ENCODE measurements around the gene WWP2. TPM values are rescaled to one million over a fixed set of nuclear protein-coding genes. Genes with fewer than 3 reads are reported as not detected.
A peak's percentile ranks its signal among the peaks of the same experiment; 100 is the strongest.

Gene WWP2
- total RNA-seq, 2 donors from 2014 or later = 144 to 146 TPM

GRCh38 chr16:69918241-69918640, 156.1 kb downstream of the WWP2 start:
- H3K27ac ChIP-seq = peak overlapping the region; percentile 84 to 96

GRCh38 chr16:69921127-69921526, 159.0 kb downstream of the WWP2 start:
- TF ChIP-seq CTCF (IDR thresholded peaks at IDR 0.05) = no peak
- Histone ChIP-seq H3K27me3 (replicated peaks; ENCODE audit: insufficient read depth) (no peaks in the 10 kb centered on the region), H3K27ac (peak overlapping the region; percentile 84 to 96), H3K4me3 (peak overlapping the region; percentile 10), H3K36me3 (no peaks in the 10 kb centered on the region), H3K4me1 (ENCODE audit: control insufficient read depth in 1 of 2, low read depth in 2 of 2) (peaks cover 46 to 78% of the 10 kb centered on the region in 2 donors), H3K9me3 (no peaks in the 10 kb centered on the region)
- ATAC-seq (ENCODE audit: insufficient number of reproducible peaks, low FRiP score, low read depth) (peak; percentile 29), DNase-seq (ENCODE audit: low spot score) (no peak)

More at GRCh38 chr16:69918241-69918640, 156.1 kb downstream of the WWP2 start:
- Histone ChIP-seq H3K36me3 (no peaks in the 10 kb centered on the region), H3K27me3 (replicated peaks; ENCODE audit: insufficient read depth) (no peaks in the 10 kb centered on the region), H3K9me3 (no peaks in the 10 kb centered on the region), H3K4me3 (peak overlapping the region; percentile 46), H3K4me1 (ENCODE audit: control insufficient read depth in 1 of 2, low read depth in 2 of 2) (peaks cover 39 to 72% of the 10 kb centered on the region in 2 donors)
- DNase-seq (ENCODE audit: low spot score) (no peak), ATAC-seq (ENCODE audit: insufficient number of reproducible peaks, low FRiP score, low read depth) (no peak)
- no peak for TF ChIP-seq CTCF (IDR thresholded peaks at IDR 0.05)

GRCh38 chr16:69922200-69922599, 160.1 kb downstream of the WWP2 start:
- DNase-seq (ENCODE audit: low spot score) = no peak
- no peak for ATAC-seq (ENCODE audit: insufficient number of reproducible peaks, low FRiP score, low read depth)
- Histone ChIP-seq H3K4me3 (peak overlapping the region; percentile 10), H3K4me1 (ENCODE audit: control insufficient read depth in 1 of 2, low read depth in 2 of 2) (peaks cover 35 to 67% of the 10 kb centered on the region in 2 donors), H3K9me3 (no peaks in the 10 kb centered on the region), H3K36me3 (no peaks in the 10 kb centered on the region), H3K27me3 (replicated peaks; ENCODE audit: insufficient read depth) (no peaks in the 10 kb centered on the region), H3K27ac (peak overlapping the region; percentile 84 to 96)
- no peak for TF ChIP-seq CTCF (IDR thresholded peaks at IDR 0.05)

GRCh38 chr16:69924041-69924775, 162.1 kb downstream of the WWP2 start:
- Histone ChIP-seq H3K4me1 (ENCODE audit: control insufficient read depth in 1 of 2, low read depth in 2 of 2) (peaks cover 26 to 68% of the 10 kb centered on the region in 2 donors), H3K9me3 (no peaks in the 10 kb centered on the region), H3K27ac (peak overlapping the region; percentile 96), H3K27me3 (replicated peaks; ENCODE audit: insufficient read depth) (no peaks in the 10 kb centered on the region), H3K36me3 (peaks cover 6% of the 10 kb centered on the region), H3K4me3 (peak overlapping the region; percentile 78)
- TF ChIP-seq CTCF (IDR thresholded peaks at IDR 0.05) = no peak
- ATAC-seq (ENCODE audit: insufficient number of reproducible peaks, low FRiP score, low read depth) (no peak), DNase-seq (ENCODE audit: low spot score) (no peak)

- ATAC-seq (ENCODE audit: insufficient number of reproducible peaks, low FRiP score, low read depth) (peak; percentile 56), DNase-seq (ENCODE audit: low spot score) (peak; percentile 70)
- H3K27ac ChIP-seq = peak overlapping the region; percentile 96
- H3K4me3 ChIP-seq = peak overlapping the region; percentile 78
- H3K9me3 ChIP-seq = no peaks in the 10 kb centered on the region
- no peaks in the 10 kb centered on the region for H3K27me3 ChIP-seq (replicated peaks; ENCODE audit: insufficient read depth)
- peaks cover 26 to 68% of the 10 kb centered on the region in 2 donors for H3K4me1 ChIP-seq (ENCODE audit: control insufficient read depth in 1 of 2, low read depth in 2 of 2)
- peaks cover 10% of the 10 kb centered on the region for H3K36me3 ChIP-seq
- TF ChIP-seq CTCF (IDR thresholded peaks at IDR 0.05) = no peak
These were observed 162.7 kb downstream of the WWP2 start for GRCh38 chr16:69924777-69925191.

Measured in thoracic aorta (tissue), 2 donors.